ENCODE measurements around the gene THAP3.

- TF ChIP-seq POLR2A (IDR thresholded peaks at IDR 0.05; ENCODE audit: low read depth, low read length), result no peak
- TF ChIP-seq CTCF (conservative IDR thresholded peaks at IDR 0.05; ENCODE audit: low read depth, low read length), result no peak
- no peak for TF ChIP-seq BHLHE40 (IDR thresholded peaks at IDR 0.05; ENCODE audit: low read depth, low read length)
- no peak for TF ChIP-seq MXI1 (IDR thresholded peaks at IDR 0.05; ENCODE audit: borderline replicate concordance, low read depth, low read length)
- TF ChIP-seq MAFK (IDR thresholded peaks at IDR 0.05; ENCODE audit: low read depth, low read length), result no peak
- no peak for TF ChIP-seq CEBPB (IDR thresholded peaks at IDR 0.05; ENCODE audit: low read depth, low read length)
- no peak for TF ChIP-seq CHD1 (IDR thresholded peaks at IDR 0.05; ENCODE audit: low read depth, low read length)
- no peak for TF ChIP-seq FOS (IDR thresholded peaks at IDR 0.05; ENCODE audit: low read depth, low read length)
- TF ChIP-seq USF2 (IDR thresholded peaks at IDR 0.05; ENCODE audit: low read depth, low read length), result no peak
- TF ChIP-seq RFX5 (IDR thresholded peaks at IDR 0.05; ENCODE audit: low read depth, low read length), result no peak
- TF ChIP-seq RAD21 (IDR thresholded peaks at IDR 0.05; ENCODE audit: low read length), result no peak
Observed at GRCh38 chr1:6652986-6653385, 28.3 kb downstream of the THAP3 start.
